Ectodermal cell (in vitro differentiated cells): ENCODE measurements around the gene SLC66A2.

Experiments used
- H3K27ac ChIP-seq: 2 replicates; pipeline ENCODE4 v1.7.0; 2013; ENCODE audit warnings: mild to moderate bottlenecking, low read depth, low read length; ENCODE audit not compliant: insufficient read depth, poor library complexity, severe bottlenecking
- H3K27me3 ChIP-seq: 2 replicates; pipeline ENCODE4 v1.7.0; 2013; ENCODE audit warnings: mild to moderate bottlenecking, low read length; ENCODE audit not compliant: insufficient read depth, control insufficient read depth, poor library complexity, severe bottlenecking
- H3K36me3 ChIP-seq: one replicate; pipeline ENCODE4 v1.7.0; 2013; ENCODE audit warnings: low read length; ENCODE audit not compliant: control insufficient read depth, insufficient read depth
- H3K4me1 ChIP-seq: one replicate; pipeline ENCODE4 v1.7.0; 2013; ENCODE audit warnings: low read length; ENCODE audit not compliant: control insufficient read depth, insufficient read depth
- H3K4me3 ChIP-seq: 2 replicates; pipeline ENCODE4 v1.7.0; 2013; ENCODE audit warnings: low read depth, low read length, control low read depth; ENCODE audit not compliant: insufficient read depth
- H3K9me3 ChIP-seq: 2 replicates; pipeline ENCODE4 v1.7.0; 2013; ENCODE audit warnings: mild to moderate bottlenecking, low read length, moderate library complexity; ENCODE audit not compliant: control insufficient read depth
- WGBS, 2 experiments: methylation state at CpG; one replicate each; pipeline ENCODE4 v1.1.7; 2013; ENCODE audit warnings: missing lambda C conversion rate in 2 of 2; 5-methylcytosine and 5-hydroxymethylcytosine counted together

The SLC66A2 gene

DNA sequence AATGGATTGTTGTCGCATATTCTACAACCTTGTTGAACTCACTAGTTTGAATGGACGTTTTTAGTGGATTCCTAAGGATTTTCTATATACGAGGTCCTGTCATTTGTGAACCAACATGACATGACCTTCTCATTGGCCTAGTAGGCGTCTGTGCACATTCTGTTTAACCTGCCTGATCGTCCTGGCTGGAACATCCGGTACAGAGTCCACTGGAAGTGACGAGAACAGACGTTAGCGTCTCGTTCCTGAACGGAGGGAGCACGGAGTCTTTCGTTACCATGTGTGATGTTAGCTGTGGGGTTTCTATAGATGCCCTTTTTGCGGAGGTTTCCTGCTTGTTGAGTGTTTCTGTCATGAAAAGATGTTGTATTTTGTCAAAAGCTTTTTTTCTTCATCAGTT, 61.9 kb downstream of the SLC66A2 start:
- 90 to 91% methylated on average over 14 of the region's 14 CpGs for WGBS, 2 experiments

DNA sequence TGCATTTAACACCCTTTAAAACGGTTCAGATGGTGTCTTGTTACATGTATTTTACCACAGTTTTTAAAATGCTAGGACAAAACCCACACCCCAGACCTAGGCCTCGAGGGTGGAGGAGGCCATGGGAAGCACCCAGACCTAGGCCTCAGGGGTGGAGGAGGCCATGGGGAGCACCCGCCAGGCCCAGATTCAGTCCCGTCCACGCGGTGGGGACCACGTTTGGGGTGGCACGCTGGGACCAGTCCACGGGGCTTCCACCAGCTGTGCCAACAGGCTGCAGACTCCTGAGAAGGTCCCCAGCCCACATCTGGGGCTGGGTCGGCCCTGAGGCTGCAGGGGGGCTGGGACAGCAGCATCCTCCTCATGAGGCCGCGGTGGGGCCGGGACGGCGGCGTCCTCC, 63.4 kb downstream of the SLC66A2 start:
- 96% methylated on average over 12 to 13 of the region's 16 CpGs for WGBS, 2 experiments
- Histone ChIP-seq H3K27ac (no peak overlapping the region), H3K27me3 (no peaks in the 10 kb centered on the region), H3K4me3 (no peak overlapping the region), H3K9me3 (no peaks in the 10 kb centered on the region), H3K36me3 (no peaks in the 10 kb centered on the region), H3K4me1 (no peaks in the 10 kb centered on the region)

More for the DNA sequence above, 61.9 kb downstream of the SLC66A2 start:
- Histone ChIP-seq H3K27me3 (no peaks in the 10 kb centered on the region), H3K36me3 (no peaks in the 10 kb centered on the region), H3K4me1 (no peaks in the 10 kb centered on the region), H3K9me3 (no peaks in the 10 kb centered on the region), H3K27ac (no peak overlapping the region), H3K4me3 (no peak overlapping the region)

DNA sequence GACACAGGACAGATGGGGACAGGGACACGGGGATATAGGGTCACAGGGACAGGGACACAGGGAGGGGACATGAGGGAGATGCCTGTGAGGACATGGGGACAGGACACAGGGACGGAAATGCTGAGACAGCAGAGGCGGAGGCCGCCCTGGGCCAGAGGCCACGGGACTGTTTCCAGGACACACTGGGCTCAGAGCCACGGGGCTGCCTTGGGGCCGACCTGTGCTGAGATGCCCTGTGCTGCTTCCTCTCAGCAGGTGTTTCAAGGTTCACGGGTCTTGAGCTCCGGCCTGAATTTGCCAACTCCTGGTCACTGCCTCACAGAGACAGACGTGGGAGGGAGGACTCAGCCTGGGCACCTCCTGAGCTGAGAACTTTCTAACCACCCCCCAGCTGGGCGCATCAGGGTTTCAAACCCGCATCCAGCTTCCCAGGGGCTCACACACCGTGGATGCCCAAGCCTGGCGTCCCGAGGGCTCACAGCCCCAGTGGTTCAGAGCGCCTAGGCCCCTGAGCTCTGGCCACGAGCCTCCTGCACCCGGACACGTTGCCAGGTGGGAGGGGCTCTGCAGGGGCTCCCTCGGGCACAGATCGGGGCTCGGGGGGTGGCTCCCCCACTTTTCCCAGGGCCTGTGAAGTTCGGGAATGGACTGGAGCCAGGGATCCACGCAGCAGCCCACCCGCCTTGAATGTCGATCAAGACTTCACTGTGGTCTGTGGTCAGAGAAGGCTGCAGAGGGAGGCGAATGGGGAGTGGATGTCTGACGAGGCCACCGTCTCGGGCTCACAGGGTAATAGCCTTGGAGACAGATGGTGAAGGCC, 64.1 kb downstream of the SLC66A2 start:
- 91 to 92% methylated on average over 30 of the region's 30 CpGs for WGBS, 2 experiments
- Histone ChIP-seq H3K9me3 (no peaks in the 10 kb centered on the region), H3K4me1 (no peaks in the 10 kb centered on the region)

DNA sequence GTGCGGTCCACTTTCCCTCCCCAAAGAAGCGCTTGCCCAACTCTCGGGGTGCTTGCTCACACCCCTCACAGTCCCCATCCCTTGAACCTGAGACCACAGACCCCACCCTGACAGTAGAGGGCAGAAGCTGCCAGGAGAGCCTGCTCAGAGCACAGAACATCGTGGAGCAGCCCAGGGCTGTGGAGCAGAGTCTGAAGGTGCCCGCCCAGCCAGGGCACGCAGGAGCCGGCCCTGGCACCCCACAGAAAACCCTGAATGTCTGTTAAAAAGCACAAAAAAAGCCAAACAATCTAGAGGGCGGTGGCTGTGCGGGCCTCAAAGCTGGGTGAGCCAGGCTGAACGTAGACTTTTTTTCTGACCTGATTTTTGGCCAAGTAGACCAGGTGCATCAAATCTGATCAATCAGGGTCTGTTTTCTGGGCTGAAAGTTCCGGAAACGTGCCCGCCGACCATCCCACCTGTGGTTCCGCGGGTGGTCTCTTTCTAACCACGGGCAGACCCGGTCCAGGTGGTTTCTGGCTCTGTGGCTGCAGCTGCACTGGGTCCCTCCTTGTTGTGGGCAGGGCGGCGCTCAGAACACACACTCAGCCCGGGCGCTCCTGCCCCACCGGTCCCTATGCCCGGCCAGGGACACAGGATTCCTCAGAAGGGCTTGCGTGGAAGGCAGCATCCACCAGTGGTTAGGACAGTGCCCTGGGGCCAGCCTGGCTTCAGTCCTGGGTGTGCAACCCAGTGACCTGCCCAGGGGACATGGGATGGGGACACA, 66.3 kb downstream of the SLC66A2 start:
- H3K9me3 ChIP-seq, result no peaks in the 10 kb centered on the region
- no peak overlapping the region for H3K4me3 ChIP-seq
- 91 to 92% methylated on average over 25 of the region's 25 CpGs for WGBS, 2 experiments
- H3K36me3 ChIP-seq, result no peaks in the 10 kb centered on the region
- no peaks in the 10 kb centered on the region for H3K4me1 ChIP-seq
- no peaks in the 10 kb centered on the region for H3K27me3 ChIP-seq
- H3K27ac ChIP-seq, result no peak overlapping the region

More for the DNA sequence above, 64.1 kb downstream of the SLC66A2 start:
- Histone ChIP-seq H3K27ac (no peak overlapping the region), H3K27me3 (no peaks in the 10 kb centered on the region), H3K4me3 (no peak overlapping the region), H3K36me3 (no peaks in the 10 kb centered on the region)

DNA sequence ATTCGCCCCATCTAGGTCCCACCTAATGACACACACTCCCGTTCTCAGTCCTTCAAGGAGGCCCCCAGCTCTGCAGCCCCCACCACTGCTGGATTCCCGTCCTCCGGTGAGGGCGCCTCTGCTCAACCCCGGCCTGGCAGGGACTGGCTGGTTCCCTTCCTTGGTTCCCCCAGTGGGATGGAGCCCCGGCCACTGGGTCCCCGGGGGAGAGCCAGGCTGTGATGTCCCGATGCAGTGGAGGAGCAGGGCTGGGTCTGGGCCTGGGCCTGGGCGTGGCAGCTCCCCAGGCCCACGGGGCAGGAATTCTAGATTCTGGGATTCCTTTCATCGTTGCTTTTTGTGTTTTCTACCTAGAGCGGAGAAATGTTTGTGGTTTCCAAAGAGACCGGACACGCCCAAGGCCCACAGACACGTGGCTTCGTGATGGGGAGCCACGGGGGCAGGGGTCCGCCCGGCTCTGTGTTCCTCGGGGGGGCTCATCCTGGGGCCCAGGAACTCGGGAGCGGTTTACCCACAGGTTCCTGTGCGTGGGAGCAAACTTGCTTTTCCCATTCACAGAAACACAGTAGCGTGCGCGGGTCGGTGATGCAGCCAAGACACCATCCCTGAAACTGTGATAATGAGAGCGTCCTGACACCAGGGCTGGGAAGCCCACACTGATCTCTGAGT, 67.0 kb downstream of the SLC66A2 start:
- H3K4me3 ChIP-seq, result no peak overlapping the region
- no peaks in the 10 kb centered on the region for H3K4me1 ChIP-seq
- WGBS, 2 experiments, result 91 to 92% methylated on average over 29 of the region's 29 CpGs
- no peaks in the 10 kb centered on the region for H3K9me3 ChIP-seq
- H3K36me3 ChIP-seq, result no peaks in the 10 kb centered on the region
- H3K27me3 ChIP-seq, result no peaks in the 10 kb centered on the region
- H3K27ac ChIP-seq, result no peak overlapping the region

DNA sequence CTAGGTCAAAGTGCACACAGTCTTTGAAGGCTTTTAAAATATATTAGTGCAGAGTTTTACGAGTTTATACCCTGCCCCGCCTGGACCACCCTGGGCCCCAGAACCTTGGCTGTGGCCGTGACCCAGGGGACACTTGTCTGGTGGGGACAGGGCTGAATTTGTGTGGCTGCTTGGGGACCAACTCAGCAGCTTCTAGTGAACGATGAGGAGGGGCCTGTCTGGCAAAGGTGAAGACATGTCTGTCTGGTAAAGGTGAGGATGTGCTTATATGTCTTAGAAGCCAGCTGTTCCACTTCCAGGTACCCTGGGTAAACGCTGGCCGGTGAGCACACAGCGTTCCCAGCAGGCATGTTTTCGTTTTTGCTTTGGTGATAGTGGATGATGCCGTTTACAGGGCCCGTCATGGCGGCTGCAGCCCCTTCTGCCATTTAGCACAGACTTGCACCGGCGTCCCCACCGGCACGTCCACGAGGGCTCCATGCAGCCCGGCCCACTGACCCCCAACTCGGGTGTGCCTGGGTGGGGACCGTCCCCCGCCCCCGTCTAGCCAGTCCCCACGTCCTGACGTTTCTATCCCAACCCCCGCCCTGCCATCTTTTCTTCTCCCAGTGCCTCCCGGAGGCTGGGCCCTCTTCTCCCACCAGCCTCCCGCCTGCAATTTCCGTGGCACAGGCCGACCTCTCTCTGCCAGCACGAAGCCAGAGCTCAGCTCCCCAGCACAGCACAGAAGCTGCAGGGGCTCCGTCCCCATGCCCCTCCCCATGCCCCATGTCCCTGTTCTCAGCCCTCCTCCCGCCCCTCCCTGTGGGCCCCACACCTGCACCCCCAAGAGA, 67.8 kb downstream of the SLC66A2 start:
- no peaks in the 10 kb centered on the region for H3K9me3 ChIP-seq
- H3K4me1 ChIP-seq, result no peaks in the 10 kb centered on the region
- H3K4me3 ChIP-seq, result no peak overlapping the region
- H3K27ac ChIP-seq, result no peak overlapping the region
- WGBS, 2 experiments, result 93 to 94% methylated on average over 31 of the region's 31 CpGs
- H3K27me3 ChIP-seq, result no peaks in the 10 kb centered on the region
- no peaks in the 10 kb centered on the region for H3K36me3 ChIP-seq

DNA sequence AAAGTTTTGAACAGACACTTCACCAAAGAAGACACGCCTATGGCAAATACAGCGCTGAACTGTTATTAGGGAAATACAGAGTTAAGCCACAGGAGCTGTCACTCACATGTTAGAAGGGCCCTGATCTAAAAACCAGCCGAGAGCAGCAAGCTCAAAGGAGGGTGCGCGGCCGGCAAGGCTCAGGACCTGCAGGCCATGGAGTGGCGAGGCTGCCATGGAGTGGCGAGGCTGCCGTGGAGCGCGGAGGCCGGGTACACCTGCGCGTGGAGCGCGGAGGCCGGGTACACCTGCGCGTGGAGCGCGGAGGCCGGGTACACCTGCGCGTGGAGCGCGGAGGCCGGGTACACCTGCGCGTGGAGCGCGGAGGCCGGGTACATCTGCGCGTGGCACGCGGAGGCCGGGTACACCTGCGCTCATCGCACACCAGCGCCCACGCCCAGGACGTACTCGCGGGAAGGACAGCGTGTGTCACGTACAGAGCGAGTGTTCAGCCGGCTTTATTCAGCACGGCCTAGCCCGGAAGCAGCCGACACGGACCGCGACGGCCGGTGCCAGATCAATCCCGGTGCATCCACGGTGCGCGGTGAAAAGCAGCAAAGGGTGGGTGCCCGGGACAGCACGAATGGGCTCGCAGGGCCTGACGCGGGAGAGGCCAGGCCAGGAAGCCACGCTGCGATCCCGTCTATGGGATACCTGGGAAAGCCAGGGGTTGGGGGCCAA, 68.8 kb downstream of the SLC66A2 start:
- Histone ChIP-seq H3K36me3 (no peaks in the 10 kb centered on the region), H3K27me3 (no peaks in the 10 kb centered on the region), H3K9me3 (no peaks in the 10 kb centered on the region), H3K27ac (no peak overlapping the region), H3K4me1 (no peaks in the 10 kb centered on the region), H3K4me3 (no peak overlapping the region)
- WGBS, 2 experiments, result 95% methylated on average over 68 of the region's 68 CpGs

DNA sequence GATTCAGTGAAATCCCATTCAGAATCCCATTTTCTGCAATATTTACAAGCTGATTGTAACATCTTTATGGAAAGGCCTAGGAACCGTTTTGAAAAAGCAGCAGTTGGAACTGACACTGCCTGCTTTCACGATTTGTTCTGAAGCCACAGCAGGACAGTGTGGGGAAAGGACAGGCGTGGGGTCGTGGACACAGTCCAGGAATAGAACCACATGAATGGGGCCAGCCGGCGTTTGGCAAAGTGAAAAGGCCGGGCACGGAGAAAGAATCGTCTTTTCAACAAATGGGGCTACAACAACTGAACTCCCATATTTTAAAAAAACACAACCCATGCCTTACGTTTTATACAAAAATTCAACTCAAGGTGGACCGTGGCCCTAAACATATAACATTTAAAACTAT, 69.8 kb downstream of the SLC66A2 start:
- Histone ChIP-seq H3K27ac (no peak overlapping the region), H3K36me3 (no peaks in the 10 kb centered on the region), H3K4me3 (no peak overlapping the region), H3K4me1 (no peaks in the 10 kb centered on the region), H3K9me3 (no peaks in the 10 kb centered on the region), H3K27me3 (no peaks in the 10 kb centered on the region)
- 94 to 96% methylated on average over 11 of the region's 11 CpGs for WGBS, 2 experiments

DNA sequence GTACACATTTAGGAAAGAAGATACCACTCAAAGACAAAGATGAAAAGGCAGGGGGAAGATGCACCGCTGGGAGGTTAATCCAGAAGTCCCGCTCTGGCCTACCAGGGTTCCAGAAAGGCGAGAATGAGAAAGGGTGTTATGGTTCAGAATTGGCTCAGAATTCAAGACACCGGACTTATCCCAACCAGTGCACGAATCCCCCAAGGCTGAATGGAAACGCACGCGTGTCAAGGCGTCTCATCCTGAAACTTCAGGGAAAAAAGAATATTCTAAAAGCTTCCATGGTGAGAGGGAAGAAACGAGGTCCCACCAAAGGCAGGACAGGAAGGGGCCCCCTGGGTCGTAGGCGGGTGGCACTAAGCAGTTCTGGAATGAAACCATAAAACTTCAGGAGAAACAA, 71.9 kb downstream of the SLC66A2 start:
- H3K27me3 ChIP-seq, result no peaks in the 10 kb centered on the region
- WGBS, 2 experiments, result 96 to 97% methylated on average over 12 of the region's 12 CpGs
- no peaks in the 10 kb centered on the region for H3K9me3 ChIP-seq
- no peaks in the 10 kb centered on the region for H3K36me3 ChIP-seq
- no peak overlapping the region for H3K27ac ChIP-seq
- no peaks in the 10 kb centered on the region for H3K4me1 ChIP-seq
- no peak overlapping the region for H3K4me3 ChIP-seq
